Astrocyte of the spinal cord (primary cell): Measurements from ENCODE around the gene CTSF.

ENCODE experiments used
- DNase-seq: peaks from one replicate; pipeline ENCODE4 v3.0.0; 2011; ENCODE audit warnings: low read depth, low spot score
- H3K4me3 ChIP-seq: 2 replicates; pipeline ENCODE4 v1.5.1; 2011; ENCODE audit warnings: low read depth, mild to moderate bottlenecking, low read length, moderate library complexity
- in situ Hi-C: cut with HindIII; loops from 2 replicates; pipeline ENCODE4 v1.10.0; 2017; ENCODE audit warnings: low sequenced_read_pairs
- TF ChIP-seq, protein P1 (sequence below): IDR thresholded peaks from 2 replicates; pipeline ENCODE4 v1.5.1; 2012; ENCODE audit warnings: low read depth, mild to moderate bottlenecking, low read length, inconsistent platforms

The CTSF gene

GRCh38 chr11:66600219-66600618 lies 31.8 kb upstream of the CTSF start:
- in situ Hi-C loops: no loop called here
- DNase-seq: no peak
- no peak overlapping the region for H3K4me3 ChIP-seq
- TF ChIP-seq, protein P1, sequence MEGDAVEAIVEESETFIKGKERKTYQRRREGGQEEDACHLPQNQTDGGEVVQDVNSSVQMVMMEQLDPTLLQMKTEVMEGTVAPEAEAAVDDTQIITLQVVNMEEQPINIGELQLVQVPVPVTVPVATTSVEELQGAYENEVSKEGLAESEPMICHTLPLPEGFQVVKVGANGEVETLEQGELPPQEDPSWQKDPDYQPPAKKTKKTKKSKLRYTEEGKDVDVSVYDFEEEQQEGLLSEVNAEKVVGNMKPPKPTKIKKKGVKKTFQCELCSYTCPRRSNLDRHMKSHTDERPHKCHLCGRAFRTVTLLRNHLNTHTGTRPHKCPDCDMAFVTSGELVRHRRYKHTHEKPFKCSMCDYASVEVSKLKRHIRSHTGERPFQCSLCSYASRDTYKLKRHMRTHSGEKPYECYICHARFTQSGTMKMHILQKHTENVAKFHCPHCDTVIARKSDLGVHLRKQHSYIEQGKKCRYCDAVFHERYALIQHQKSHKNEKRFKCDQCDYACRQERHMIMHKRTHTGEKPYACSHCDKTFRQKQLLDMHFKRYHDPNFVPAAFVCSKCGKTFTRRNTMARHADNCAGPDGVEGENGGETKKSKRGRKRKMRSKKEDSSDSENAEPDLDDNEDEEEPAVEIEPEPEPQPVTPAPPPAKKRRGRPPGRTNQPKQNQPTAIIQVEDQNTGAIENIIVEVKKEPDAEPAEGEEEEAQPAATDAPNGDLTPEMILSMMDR: no peak

DNA sequence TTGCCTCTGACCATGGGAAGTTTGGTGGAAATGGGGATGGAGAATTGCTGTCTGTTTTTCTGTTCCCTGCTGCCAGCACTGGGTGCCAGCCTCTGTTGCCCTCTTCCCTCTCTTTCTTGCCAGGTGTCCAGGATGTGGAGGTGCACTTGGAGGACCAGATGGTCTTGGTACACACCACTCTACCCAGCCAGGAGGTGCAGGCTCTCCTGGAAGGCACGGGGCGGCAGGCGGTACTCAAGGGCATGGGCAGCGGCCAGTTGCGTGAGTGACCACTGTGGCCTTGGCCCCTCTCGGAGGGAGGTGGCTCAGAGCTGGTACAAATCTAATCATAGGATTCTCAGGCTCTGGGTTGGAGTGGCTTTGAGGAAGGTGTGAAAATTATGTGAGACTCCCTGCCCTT lies 30.6 kb upstream of the CTSF start:
- H3K4me3 ChIP-seq: no peak overlapping the region
- DNase-seq: no peak
- in situ Hi-C loops: no loop called here
- TF ChIP-seq, protein P1: no peak

DNA sequence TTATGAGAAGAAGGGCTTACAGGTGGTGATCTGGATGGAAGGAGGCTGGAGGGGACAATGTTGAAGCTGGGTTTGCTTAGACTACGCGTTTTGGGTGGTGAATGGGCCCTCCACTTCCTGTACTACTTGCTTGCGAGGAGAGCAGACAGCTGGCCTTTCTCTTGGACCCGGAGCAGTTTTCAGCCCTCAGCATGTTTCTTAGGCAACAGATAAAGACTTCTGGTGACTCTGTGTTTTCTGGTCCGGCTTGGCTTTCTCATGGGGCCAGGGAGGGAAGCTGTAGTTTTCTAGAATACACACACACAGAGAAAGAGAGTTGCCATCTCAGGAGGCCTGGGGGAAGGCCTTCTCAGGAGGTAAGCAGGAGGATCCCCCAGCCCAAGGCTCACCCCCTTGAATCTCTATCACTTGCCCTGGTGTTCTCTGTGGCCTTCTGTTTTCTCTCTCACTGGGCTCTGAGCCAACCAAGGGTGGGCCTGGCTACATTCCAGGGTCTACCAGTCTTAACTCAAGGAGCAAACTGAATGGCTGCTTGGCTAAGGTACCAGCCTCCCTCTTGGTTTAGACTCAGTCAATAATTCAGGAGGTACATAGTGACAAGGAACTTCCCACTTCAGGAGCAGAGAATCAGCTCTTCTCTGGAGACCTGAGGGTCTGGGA lies 27.0 kb upstream of the CTSF start:
- DNase-seq: no peak
- in situ Hi-C loops: no loop called here
- TF ChIP-seq, protein P1: no peak
- H3K4me3 ChIP-seq: no peak overlapping the region

GRCh38 chr11:66593650-66594049 lies 25.2 kb upstream of the CTSF start:
- TF ChIP-seq, protein P1: no peak
- H3K4me3 ChIP-seq: peak overlapping the region; percentile 75
- in situ Hi-C loops: no loop called here
- no peak for DNase-seq

GRCh38 chr11:66593303-66593635 lies 24.9 kb upstream of the CTSF start:
- DNase-seq: no peak
- peak overlapping the region; percentile 75 for H3K4me3 ChIP-seq
- TF ChIP-seq, protein P1: no peak
- in situ Hi-C loops: no loop called here

- DNase-seq: peak; percentile 95
- in situ Hi-C loops: no loop called here
- TF ChIP-seq, protein P1: peak; percentile 67
- peak within 1 kb of the TSS; percentile 75 for H3K4me3 ChIP-seq
These were observed 24.3 kb upstream of the CTSF start, which contains the start of the genes CCDC87 and CCS for GRCh38 chr11:66592457-66593302. CCDC87 (minus strand) TSS chr11:66593063; CDS start chr11:66593015, 48 bp downstream. CCS (plus strand) TSS chr11:66593185; CDS start chr11:66593262, 77 bp downstream.
